Colonic mucosa (tissue), 4 donors: Measurements from ENCODE around the gene ARHGAP8. TPM values are rescaled to one million over a fixed set of nuclear protein-coding genes. Genes with fewer than 3 reads are reported as not detected.

Experiments used
- DNase-seq: peaks from one replicate; pipeline ENCODE4 v3.0.0-alpha.2; 2020
- H3K27ac ChIP-seq: fragments of 200-600 bp; one replicate; pipeline ENCODE4 v1.8.0; 2021
- H3K27me3 ChIP-seq: fragments of 200-600 bp; one replicate; pipeline ENCODE4 v1.8.0; 2021
- H3K36me3 ChIP-seq: fragments of 200-600 bp; one replicate; pipeline ENCODE4 v1.8.0; 2021
- H3K4me1 ChIP-seq: fragments of 200-600 bp; one replicate; pipeline ENCODE4 v1.8.0; 2021; ENCODE audit warnings: mild to moderate bottlenecking
- H3K4me3 ChIP-seq: fragments of 200-600 bp; one replicate; pipeline ENCODE4 v1.8.0; 2021
- H3K9ac ChIP-seq, 2 donors: one replicate each; pipeline ENCODE4 v1.7.0; 2013; ENCODE audit warnings: control low read depth in 2 of 2, low read depth in 2 of 2, low read length in 2 of 2
- H3K9me3 ChIP-seq: fragments of 200-600 bp; one replicate; pipeline ENCODE4 v1.8.0; 2021
- intact Hi-C: fragments of 100-400 bp; cut with DNase I; formaldehyde crosslinking; loops from one replicate; pipeline ENCODE4 v1.14.1; 2022
- total RNA-seq, 2 donors: library from RNA; stranded (reverse); fragmentation: NEBNext Ultra II Directional in 1 of 2; extraction: Animal tissue kit (Norgen Biotek cat#: 25700) in 1 of 2; gene quantifications; one replicate each; pipeline ENCODE4 v1.2.1, GENCODE V29; 2021
- TF ChIP-seq, protein P1 (sequence below): fragments of 200-600 bp; IDR thresholded peaks from one replicate; pipeline ENCODE4 v1.8.0; 2022; ENCODE audit warnings: antibody characterized with exemption, mild to moderate bottlenecking
- donor health status: healthy.
- donor health status: DM: no; HTN: no; CAD: no.
- donor health status: DM: no; HTN: no; CAD: no.

ARHGAP8 gene
- total RNA-seq, 2 donors from 2014 or later = 38.4 to 69.9 TPM

DNA sequence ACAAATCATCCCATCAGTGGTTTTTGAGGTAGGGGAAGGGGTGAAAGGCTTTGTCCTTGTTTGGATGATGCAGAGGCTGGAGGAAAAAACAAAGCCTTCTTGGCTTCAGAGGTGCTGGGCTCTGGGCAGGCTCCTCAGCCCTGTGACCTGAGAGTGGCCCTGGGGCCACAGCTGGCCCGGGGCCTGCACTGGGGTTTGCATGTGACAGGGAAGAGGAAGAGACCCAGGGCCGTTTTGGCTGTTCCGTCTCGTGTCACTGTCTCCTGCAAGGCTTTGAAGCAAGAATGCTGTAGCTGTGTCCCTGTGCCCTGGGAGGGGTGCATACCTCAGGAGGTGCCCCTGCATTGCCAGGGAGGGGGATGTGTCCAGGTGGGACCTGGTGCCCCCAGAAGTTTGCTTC, 12.6 kb downstream of the ARHGAP8 start:
- H3K9me3 ChIP-seq = no peaks in the 10 kb centered on the region
- TF ChIP-seq, protein P1, sequence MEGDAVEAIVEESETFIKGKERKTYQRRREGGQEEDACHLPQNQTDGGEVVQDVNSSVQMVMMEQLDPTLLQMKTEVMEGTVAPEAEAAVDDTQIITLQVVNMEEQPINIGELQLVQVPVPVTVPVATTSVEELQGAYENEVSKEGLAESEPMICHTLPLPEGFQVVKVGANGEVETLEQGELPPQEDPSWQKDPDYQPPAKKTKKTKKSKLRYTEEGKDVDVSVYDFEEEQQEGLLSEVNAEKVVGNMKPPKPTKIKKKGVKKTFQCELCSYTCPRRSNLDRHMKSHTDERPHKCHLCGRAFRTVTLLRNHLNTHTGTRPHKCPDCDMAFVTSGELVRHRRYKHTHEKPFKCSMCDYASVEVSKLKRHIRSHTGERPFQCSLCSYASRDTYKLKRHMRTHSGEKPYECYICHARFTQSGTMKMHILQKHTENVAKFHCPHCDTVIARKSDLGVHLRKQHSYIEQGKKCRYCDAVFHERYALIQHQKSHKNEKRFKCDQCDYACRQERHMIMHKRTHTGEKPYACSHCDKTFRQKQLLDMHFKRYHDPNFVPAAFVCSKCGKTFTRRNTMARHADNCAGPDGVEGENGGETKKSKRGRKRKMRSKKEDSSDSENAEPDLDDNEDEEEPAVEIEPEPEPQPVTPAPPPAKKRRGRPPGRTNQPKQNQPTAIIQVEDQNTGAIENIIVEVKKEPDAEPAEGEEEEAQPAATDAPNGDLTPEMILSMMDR = no peak
- intact Hi-C loops = no loop called here
- no peaks in the 10 kb centered on the region for H3K36me3 ChIP-seq
- H3K27me3 ChIP-seq = no peaks in the 10 kb centered on the region
- no peak overlapping the region for H3K4me3 ChIP-seq
- no peak overlapping the region for H3K9ac ChIP-seq
- no peaks in the 10 kb centered on the region for H3K4me1 ChIP-seq
- H3K27ac ChIP-seq = no peak overlapping the region
- DNase-seq = no peak

DNA sequence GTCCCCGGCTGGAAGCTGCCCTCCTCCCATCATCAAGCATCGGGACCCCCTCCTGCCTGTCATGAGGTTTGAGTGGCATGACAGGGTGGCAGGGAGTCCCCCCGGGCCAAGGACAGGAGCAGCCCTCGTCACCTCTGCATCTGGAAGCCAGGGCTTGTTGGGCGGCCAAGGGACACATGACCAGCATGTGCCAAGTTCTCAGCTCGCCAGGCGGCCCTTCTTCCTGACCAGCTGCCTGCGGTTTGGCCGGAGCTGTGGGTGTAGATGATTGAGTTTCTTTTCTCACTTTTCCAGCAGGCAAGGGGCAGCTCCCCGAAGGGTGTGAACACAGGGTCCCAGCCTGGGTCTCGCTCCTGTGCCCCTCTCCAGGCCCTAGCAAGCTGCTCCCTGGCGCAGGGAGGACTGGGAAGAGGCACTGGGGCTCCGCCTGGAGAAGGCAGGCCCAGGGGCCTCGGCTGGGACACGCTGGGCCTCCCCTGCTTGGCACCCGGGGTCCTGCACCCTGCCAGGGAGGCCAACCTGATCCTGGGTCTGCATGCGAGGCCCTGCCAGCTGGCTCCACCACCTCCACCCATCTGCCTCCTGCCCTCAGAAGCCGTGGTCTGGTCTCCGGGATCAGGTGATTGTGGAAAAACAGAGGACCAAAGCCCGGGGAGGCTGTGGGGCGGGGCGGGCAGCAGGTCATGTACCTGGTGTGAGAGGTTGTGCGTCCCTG, 13.4 kb downstream of the ARHGAP8 start:
- Histone ChIP-seq H3K9me3 (no peaks in the 10 kb centered on the region), H3K4me3 (no peak overlapping the region), H3K4me1 (no peaks in the 10 kb centered on the region), H3K36me3 (no peaks in the 10 kb centered on the region), H3K27ac (no peak overlapping the region), H3K9ac (no peak overlapping the region), H3K27me3 (no peaks in the 10 kb centered on the region)
- TF ChIP-seq, protein P1 = no peak
- intact Hi-C loops = no loop called here
- no peak for DNase-seq

- H3K9ac ChIP-seq = peak overlapping the region in 1 of 2 donors; percentile 34
- H3K9me3 ChIP-seq = no peaks in the 10 kb centered on the region
- TF ChIP-seq, protein P1 = no peak
- H3K36me3 ChIP-seq = no peaks in the 10 kb centered on the region
- H3K4me3 ChIP-seq = no peak overlapping the region
- intact Hi-C loops = no loop called here
- no peak for DNase-seq
- peak overlapping the region; percentile 32 for H3K27ac ChIP-seq
- H3K4me1 ChIP-seq = no peaks in the 10 kb centered on the region
- H3K27me3 ChIP-seq = no peaks in the 10 kb centered on the region
These were observed 20.7 kb downstream of the ARHGAP8 start for GRCh38 chr22:44773082-44773481.

DNA sequence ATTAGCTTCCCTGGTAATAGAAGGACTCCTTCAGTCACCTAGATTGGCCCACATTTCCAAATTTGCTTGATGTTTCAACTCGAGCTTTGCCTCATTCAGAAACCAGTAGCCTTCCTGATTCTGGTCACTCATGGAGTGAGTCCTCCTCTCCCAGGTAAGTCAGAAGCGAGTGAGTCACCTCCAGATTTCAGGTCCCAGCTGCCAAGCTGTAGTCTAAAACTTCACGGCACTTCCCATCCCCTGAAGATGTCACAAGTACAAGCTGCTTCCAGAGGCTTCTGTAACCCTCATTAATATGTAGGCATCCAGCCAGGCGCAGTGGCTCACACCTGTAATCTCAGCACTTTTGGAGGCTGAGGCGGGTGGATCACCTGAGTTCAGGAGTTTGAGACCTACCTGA, 23.5 kb downstream of the ARHGAP8 start:
- Histone ChIP-seq H3K9me3 (no peaks in the 10 kb centered on the region), H3K4me1 (no peaks in the 10 kb centered on the region), H3K27ac (no peak overlapping the region), H3K4me3 (no peak overlapping the region), H3K36me3 (no peaks in the 10 kb centered on the region), H3K27me3 (no peaks in the 10 kb centered on the region), H3K9ac (peak overlapping the region in 1 of 2 donors; percentile 26)
- TF ChIP-seq, protein P1 = no peak
- intact Hi-C loops = no loop called here
- DNase-seq = no peak

DNA sequence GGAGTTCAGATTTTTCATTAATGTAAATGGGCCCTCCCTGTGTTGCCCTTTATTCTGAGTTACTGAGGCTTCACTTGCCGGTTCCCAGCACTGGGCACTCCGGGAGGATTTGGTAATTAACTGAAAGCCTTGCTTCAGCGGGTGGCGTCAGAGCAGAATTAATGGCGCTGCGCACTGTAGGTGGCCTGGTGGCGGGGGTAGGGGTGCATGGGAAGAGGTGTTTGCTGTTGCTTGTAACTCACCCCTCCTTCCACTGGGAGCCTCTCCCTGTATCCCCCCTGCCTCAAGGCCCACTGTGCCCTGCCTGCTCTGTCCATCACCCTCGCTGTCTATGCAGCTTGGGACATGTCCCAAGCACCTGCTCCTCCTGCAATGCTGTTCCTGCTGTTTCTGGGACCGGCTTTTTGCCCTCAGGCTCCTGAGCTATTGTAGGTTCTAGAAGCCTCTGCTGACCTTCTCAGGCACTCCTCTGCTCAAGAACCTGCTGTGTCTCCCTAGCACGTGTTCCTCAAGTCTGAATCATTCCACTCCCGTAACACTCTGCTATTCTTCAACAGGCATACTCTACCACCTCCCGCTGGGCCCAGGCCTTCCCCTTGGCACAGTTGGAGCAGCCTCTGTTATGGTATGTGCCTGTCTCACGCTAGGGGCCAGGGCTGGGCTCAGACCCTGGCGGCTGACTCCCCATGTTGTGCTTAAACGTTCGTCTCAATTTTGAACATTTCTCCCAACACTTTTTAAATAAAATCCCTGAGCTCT, 24.4 kb downstream of the ARHGAP8 start:
- Histone ChIP-seq H3K27ac (peak overlapping the region; percentile 38), H3K27me3 (no peaks in the 10 kb centered on the region), H3K36me3 (no peaks in the 10 kb centered on the region), H3K4me3 (no peak overlapping the region), H3K9ac (peak overlapping the region in 1 of 2 donors; percentile 42), H3K9me3 (no peaks in the 10 kb centered on the region), H3K4me1 (no peaks in the 10 kb centered on the region)
- intact Hi-C loops = no loop called here
- TF ChIP-seq, protein P1 = no peak
- no peak for DNase-seq
